Stimulated activated CD8-positive, alpha-beta memory T cell treated with anti-CD3 and anti-CD28 coated beads, Interleukin-12 subunit alpha, Interleukin-12 subunit beta, amount 100 ng/mL, for 1 hour (primary cell): ENCODE measurements around the gene ANKMY1.

Experiments
- DNase-seq: peaks from one replicate; pipeline ENCODE4 v3.0.0-alpha.2; 2020; ENCODE audit warnings: low read depth

The ANKMY1 gene

DNA sequence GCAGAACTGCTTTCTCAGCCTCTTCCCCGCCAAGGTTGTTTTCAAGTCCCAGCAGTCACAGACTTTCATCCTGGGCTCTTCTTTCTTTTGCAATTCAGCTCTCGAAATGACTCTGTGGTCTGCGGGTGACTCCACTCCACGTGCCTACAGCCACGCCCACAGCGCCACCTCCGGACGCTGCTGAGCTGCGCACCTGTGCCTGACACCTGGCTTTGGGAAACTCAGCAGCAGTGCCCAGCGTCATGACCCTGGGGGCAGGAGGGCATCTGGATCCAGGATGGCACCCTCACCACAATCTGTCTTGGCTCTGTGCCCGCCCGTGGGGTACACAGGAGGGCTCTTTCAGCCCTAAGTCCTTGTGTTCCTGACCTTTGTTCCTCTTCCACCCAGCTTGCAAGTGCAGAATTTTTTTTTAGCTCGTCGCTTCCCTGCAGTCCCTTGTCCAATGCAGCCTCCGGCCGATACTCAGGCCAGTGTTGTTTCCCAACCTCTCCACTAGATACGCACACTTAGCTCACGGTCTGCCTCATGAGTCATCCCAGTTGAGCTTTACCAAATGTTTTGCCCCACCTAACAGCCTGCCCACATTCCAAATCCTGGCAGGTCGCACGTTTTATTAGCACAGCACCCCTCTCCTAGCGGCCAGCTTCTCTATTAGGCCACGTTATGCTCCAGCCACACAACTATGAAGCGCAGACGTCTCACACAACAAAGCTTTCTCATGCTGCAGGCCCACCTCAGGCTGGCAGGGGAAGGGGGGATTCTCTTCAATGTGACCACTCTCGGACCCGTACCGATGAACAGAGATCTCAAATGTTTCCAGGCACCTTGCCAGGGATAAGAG, 22.2 kb upstream of the ANKMY1 start:
- peak; percentile 62 for DNase-seq

GRCh38 chr2:240579071-240579762, 21.4 kb upstream of the ANKMY1 start:
- DNase-seq, result no peak

DNA sequence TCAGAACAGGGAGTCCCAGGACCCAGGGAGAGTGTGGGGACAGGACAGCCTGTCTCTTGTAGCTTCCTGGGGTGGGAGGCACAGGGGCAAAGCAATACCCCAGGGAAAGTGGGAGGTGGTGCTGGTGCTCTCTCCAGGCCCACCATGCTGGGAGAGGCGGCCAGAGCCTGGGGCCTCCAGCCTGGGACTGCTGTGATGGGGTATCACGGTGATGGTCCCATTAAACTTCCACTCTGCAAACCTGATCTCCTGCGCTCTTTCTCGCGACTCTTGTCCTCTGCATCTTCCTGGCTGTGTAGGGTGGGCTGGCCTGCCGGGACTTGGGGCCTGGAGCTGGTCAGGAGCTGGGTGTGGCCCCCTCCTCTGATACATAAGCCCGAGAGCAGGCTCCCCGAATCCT, 20.7 kb upstream of the ANKMY1 start:
- DNase-seq, result no peak

- DNase-seq, result no peak
These were observed 20.3 kb upstream of the ANKMY1 start for GRCh38 chr2:240578110-240578450.

DNA sequence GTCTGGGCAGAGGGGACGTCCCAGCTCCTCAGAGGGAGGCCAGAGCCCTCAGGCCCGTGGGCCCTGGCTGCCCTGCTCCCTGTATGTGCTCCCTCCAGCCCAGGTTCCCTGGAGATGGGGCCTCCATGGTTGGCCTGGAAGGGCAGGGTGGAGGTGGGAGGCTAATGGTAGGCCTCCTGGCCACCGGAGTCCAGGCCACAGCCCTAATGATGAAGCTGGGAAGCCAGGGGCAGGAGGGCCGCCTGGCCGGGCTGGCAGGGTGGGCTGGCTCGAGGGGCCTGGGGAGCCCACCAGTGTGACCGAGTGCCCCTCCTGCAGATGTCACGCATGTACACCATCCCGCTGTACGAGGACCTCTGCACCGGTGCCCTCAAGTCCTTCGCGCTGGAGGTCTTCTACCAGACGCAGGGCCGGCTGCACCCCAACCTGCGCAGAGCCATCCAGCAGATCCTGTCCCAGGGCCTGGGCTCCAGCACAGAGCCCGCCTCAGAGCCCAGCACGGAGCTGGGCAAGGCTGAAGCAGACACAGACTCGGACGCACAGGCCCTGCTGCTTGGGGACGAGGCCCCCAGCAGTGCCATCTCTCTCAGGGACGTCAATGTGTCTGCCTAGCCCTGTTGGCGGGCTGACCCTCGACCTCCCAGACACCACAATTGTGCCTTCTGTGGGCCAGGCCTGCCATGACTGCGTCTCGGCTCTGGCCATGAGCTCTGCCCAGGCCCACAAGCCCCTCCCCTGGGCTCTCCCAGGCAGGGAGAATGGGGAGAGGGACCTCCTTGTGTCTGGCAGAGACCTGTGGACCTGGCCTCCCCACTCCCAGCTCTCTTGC, 19.7 kb upstream of the ANKMY1 start:
- DNase-seq, result no peak

GRCh38 chr2:240576436-240577205, 18.8 kb upstream of the ANKMY1 start:
- DNase-seq, result no peak

GRCh38 chr2:240576036-240576435, 18.2 kb upstream of the ANKMY1 start:
- DNase-seq, result no peak

GRCh38 chr2:240575101-240575965, 17.5 kb upstream of the ANKMY1 start:
- no peak for DNase-seq

- no peak for DNase-seq
These were observed 16.8 kb upstream of the ANKMY1 start for GRCh38 chr2:240574386-240575100.

- no peak for DNase-seq
These were observed 16.0 kb upstream of the ANKMY1 start for GRCh38 chr2:240573516-240574385.

GRCh38 chr2:240573071-240573515, 15.3 kb upstream of the ANKMY1 start:
- DNase-seq, result no peak

GRCh38 chr2:240572141-240573031, 14.6 kb upstream of the ANKMY1 start:
- DNase-seq, result no peak

GRCh38 chr2:240571314-240571973, 13.7 kb upstream of the ANKMY1 start:
- no peak for DNase-seq

GRCh38 chr2:240570531-240571313, 12.9 kb upstream of the ANKMY1 start:
- DNase-seq, result no peak

DNA sequence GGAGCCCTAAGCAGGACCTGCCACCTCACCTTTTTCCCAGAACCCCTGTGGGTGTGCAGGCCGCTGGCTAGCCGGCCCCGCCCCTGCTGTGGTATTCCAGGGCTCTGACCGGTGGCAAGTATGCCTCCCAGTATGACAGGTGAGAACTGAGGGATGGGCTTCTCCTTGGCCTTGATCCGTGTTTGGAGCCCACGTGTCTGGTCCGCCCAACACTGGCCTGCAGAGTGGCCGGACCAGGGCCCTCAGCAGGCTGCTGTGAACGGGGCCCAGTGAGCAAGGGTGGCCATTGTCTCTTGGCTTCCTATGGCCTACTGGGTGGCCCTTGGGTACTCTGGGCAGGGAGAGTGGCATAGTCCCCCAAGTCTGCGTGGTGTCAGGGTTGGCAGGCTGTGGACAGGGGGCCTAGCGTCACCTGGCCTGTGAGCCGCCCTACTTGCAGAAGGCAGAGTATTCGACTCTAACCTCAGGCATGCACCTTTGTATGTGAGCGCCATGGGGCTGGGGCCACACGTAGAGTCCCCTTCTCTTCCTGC, 12.3 kb upstream of the ANKMY1 start:
- no peak for DNase-seq

- no peak for DNase-seq
These were observed 11.8 kb upstream of the ANKMY1 start for GRCh38 chr2:240569523-240569997.
